ENCODE measurements around the gene ELOVL1. TPM values are rescaled to one million over a fixed set of nuclear protein-coding genes. Genes with fewer than 3 reads are reported as not detected.
A peak's percentile ranks its signal among the peaks of the same experiment; 100 is the strongest.

ELOVL1 gene
- total RNA-seq, 1 experiment from 2014 or later, result 91.3 TPM

GRCh38 chr1:43345120-43345519, 22.7 kb downstream of the ELOVL1 start:
- Histone ChIP-seq H3K9ac (ENCODE audit: low read length) (no peak overlapping the region), H2AFZ (ENCODE audit: low read depth, low read length, poor library complexity, severe bottlenecking) (no peak overlapping the region), H3K27ac (ENCODE audit: low read depth, low read length) (no peak overlapping the region), H3K36me3 (ENCODE audit: control insufficient read depth in 1 of 2, insufficient read depth in 2 of 2, low read length in 2 of 2) (no peaks in the 10 kb centered on the region), H3K4me2 (ENCODE audit: low read length) (peak overlapping the region; percentile 57), H3K9me2 (ENCODE audit: insufficient read depth) (no peaks in the 10 kb centered on the region), H3K4me1 (ENCODE audit: control insufficient read depth in 1 of 2, insufficient read depth in 2 of 2, low read length in 2 of 2) (peaks cover 35 to 69% of the 10 kb centered on the region in 2 experiments), H3K27me3 (ENCODE audit: insufficient read depth, low read length) (no peaks in the 10 kb centered on the region), H4K20me1 (ENCODE audit: insufficient read depth) (no peaks in the 10 kb centered on the region), H3K4me3 (replicated peaks in 1 of 2; ENCODE audit: low read depth in 1 of 2, low read length in 2 of 2) (no peak overlapping the region), H3K9me3 (ENCODE audit: control insufficient read depth in 1 of 2, insufficient read depth in 1 of 2, low read depth in 1 of 2, low read length in 2 of 2) (no peaks in the 10 kb centered on the region), H3K79me2 (ENCODE audit: insufficient read depth, low read length) (no peaks in the 10 kb centered on the region)
- POLR2A ChIA-PET, result no interaction called here
- BruUV-seq (replicated peaks), result no TSS peak
- RAD21 ChIA-PET (ENCODE audit: low non-redundant PET in 1 of 2, low total read pairs in 2 of 2, uncharacterized antibody in 2 of 2, unreplicated experiment in 2 of 2), result interaction anchor here in 1 of 2 experiments (0.7 kb wide), 1 partner anchor 70 kb away, joined by 3 read pairs; no protein-coding TSS in a partner anchor
- ATAC-seq (no peak), DNase-seq (ENCODE audit: low read depth, low spot score) (no peak)
- intact Hi-C loops (cut with micrococcal nuclease), result no loop called here
- CTCF ChIA-PET, result no interaction called here
- peak; percentile 37; the same call in 1 of the 2 replicates for TF ChIP-seq MAX (IDR thresholded peaks at IDR 0.05)
- TF ChIP-seq ATF3 (IDR thresholded peaks at IDR 0.05), result no peak
- no peak for TF ChIP-seq CBX3 (IDR thresholded peaks at IDR 0.05; ENCODE audit: low read depth)
- TF ChIP-seq ZBTB33 (IDR thresholded peaks at IDR 0.05; ENCODE audit: extremely low read depth, insufficient replicate concordance, low read length), result no peak
- TF ChIP-seq JUND (IDR thresholded peaks at IDR 0.05), result peak; percentile 51
- no peak for TF ChIP-seq POLR2AphosphoS5 (IDR thresholded peaks at IDR 0.05; ENCODE audit: low read depth, low read length)
- no peak for TF ChIP-seq SIN3A (IDR thresholded peaks at IDR 0.05; ENCODE audit: low read depth)
- TF ChIP-seq RAD21 (IDR thresholded peaks at IDR 0.05; ENCODE audit: low read depth), result no peak
- TF ChIP-seq YY1 (IDR thresholded peaks at IDR 0.05; ENCODE audit: extremely low read depth, insufficient replicate concordance, low read depth, low read length), result no peak
- peak; percentile 37; the same call in 1 of the 2 replicates for TF ChIP-seq FOSL1 (IDR thresholded peaks at IDR 0.05; ENCODE audit: low read depth)
- peak; percentile 48 for TF ChIP-seq SP1 (IDR thresholded peaks at IDR 0.05; ENCODE audit: low read depth)
- no peak for TF ChIP-seq ELF1 (IDR thresholded peaks at IDR 0.05; ENCODE audit: borderline replicate concordance, low read depth)
- no peak for TF ChIP-seq CEBPB (IDR thresholded peaks at IDR 0.05; ENCODE audit: low read depth)
- no peak for TF ChIP-seq TCF7L2 (IDR thresholded peaks at IDR 0.05; ENCODE audit: borderline replicate concordance, extremely low read depth, insufficient read depth, insufficient read length)
- TF ChIP-seq EZH2phosphoT487 (IDR thresholded peaks at IDR 0.05; ENCODE audit: borderline replicate concordance), result no peak
- TF ChIP-seq ZNF274 (IDR thresholded peaks at IDR 0.05; ENCODE audit: low read depth, low read length), result no peak
- TF ChIP-seq CTCF (IDR thresholded peaks at IDR 0.05 in 2 of 3, conservative IDR thresholded peaks at IDR 0.05 in 1 of 3; ENCODE audit: borderline replicate concordance in 1 of 3, insufficient read depth in 1 of 3, low read depth in 2 of 3, low read length in 2 of 3), result no peak
- TF ChIP-seq POLR2A (IDR thresholded peaks at IDR 0.05; ENCODE audit: borderline replicate concordance, extremely low read depth, insufficient read depth, insufficient read length), result no peak
- TF ChIP-seq SRF (IDR thresholded peaks at IDR 0.05; ENCODE audit: low read depth), result no peak
- no peak for TF ChIP-seq REST (IDR thresholded peaks at IDR 0.05; ENCODE audit: low read depth)
- 0 out of 2 replicates have a peak, but pooled peaks have one; percentile 35 for TF ChIP-seq EGR1 (IDR thresholded peaks at IDR 0.05; ENCODE audit: low read depth)
- TF ChIP-seq EZH2 (IDR thresholded peaks at IDR 0.05), result no peak
